Measurements from ENCODE around the gene CDC16.
"Not testable (repeated sequence)": the region's sequence is repeated elsewhere in the genome, so short reads cannot be mapped to it uniquely, and the experiment has no call there.

CDC16 gene

GRCh38 chr13:114228176-114228575 lies 6.5 kb upstream of the CDC16 start:
- no peak for DNase-seq (ENCODE audit: low spot score)

GRCh38 chr13:114229506-114229905 lies 5.2 kb upstream of the CDC16 start:
- DNase-seq (ENCODE audit: low spot score) = peak; percentile 52

GRCh38 chr13:114230117-114230516 lies 4.6 kb upstream of the CDC16 start:
- no peak for DNase-seq (ENCODE audit: low spot score)

GRCh38 chr13:114230575-114230974 lies 4.1 kb upstream of the CDC16 start:
- DNase-seq (ENCODE audit: low spot score) = no peak

GRCh38 chr13:114231886-114232285 lies 2.8 kb upstream of the CDC16 start:
- no peak for DNase-seq (ENCODE audit: low spot score)

DNA sequence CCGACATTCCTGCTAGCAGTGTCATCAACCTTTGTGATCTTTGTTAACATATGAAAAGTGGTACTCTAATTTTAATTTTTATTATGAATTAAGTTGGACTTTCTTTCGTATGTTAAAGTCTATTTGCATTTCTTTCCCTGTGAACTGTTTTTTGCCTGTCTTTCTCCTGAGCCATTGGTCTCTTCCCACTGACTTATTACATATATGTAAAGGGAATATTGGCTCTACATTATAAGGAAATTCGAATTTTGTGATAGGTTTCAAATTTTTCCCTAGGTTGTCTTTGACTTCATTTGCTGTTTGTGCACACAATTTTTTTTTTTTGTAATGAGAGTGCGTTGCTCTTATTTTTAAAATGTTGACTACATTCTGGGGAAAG lies 442 bp upstream of the CDC16 start:
- DNase-seq (ENCODE audit: low spot score) = no peak

DNA sequence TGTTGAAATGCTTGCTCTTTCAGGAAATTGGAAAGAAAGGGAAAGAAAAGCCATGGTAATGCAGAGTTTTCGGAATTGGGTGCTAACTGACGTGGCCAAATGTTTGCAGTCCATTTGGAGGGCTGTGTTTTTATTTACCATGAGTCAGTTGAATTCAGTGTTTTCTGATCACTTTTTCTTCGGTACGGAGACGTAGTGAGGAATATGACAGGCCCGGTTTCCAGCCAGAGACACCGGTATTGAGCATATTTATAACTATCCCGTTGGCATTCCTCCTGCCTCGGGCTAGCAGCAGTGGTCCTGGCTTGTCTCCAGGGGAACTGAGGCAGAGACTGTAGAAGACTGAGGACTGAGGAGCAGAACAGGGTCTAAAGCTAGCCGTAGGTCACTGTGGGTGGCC lies 1.0 kb downstream of the CDC16 start:
- DNase-seq (ENCODE audit: low spot score) = no peak

DNA sequence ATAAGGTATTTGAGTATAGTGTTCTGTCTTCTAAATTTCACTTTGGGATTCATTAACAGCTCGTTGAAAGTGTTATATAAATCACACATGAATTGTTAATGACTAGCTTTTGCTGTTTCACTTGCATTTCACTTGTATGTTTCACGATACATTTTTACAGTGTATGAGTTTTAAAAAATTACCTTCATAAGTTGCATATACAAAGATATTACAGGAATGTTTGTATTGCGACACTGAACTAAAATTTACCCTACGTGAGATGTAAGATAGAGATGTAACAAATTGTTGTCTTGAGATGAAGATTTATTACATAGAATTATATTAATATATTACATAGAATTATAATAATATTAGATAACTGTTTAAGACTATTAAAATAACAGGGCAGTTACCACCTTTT lies 1.5 kb downstream of the CDC16 start:
- DNase-seq (ENCODE audit: low spot score) = no peak

GRCh38 chr13:114237415-114238112 lies 2.9 kb downstream of the CDC16 start:
- DNase-seq (ENCODE audit: low spot score) = no peak

GRCh38 chr13:114241918-114242317 lies 7.2 kb downstream of the CDC16 start:
- DNase-seq (ENCODE audit: low spot score) = no peak

DNA sequence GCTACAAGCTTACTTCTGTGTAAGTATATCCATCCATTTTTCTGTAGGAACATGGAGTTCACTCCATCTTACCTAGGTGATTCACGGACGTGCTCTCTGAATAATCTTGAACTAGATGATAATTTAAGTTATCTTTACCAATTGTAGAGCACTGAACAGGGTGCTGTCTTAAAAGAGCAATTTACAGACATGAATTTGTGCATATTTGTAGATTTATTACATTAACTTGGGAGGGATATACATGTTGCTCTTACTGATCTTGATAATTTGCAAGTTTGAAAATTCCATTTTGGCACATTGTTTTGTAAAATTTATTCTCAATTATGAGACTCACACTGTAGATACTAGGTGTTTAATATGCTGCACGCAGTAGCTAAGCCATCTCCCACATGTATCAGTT lies 9.3 kb downstream of the CDC16 start:
- no peak for DNase-seq (ENCODE audit: low spot score)

GRCh38 chr13:114244637-114245036 lies 9.9 kb downstream of the CDC16 start:
- no peak for DNase-seq (ENCODE audit: low spot score)

DNA sequence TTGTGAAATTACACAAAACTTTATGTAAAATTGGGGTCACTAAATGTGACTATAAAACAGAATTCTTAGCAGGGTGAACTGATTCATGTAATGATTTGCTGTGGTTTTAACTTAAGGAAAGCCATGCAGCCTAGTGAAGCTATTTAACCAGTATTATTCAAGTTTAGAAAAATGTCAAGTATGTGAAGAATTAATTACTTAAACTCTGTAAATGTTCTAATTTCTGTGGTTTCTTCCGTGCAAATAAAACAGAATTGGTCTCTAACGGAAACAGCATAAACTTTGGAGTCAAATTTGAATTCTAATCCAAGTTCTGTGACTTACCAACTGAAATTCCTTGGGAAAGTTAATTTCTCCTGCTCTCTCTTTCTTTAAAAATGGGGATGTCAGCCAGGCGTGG lies 13.3 kb downstream of the CDC16 start:
- peak; percentile 41 for DNase-seq (ENCODE audit: low spot score)

DNA sequence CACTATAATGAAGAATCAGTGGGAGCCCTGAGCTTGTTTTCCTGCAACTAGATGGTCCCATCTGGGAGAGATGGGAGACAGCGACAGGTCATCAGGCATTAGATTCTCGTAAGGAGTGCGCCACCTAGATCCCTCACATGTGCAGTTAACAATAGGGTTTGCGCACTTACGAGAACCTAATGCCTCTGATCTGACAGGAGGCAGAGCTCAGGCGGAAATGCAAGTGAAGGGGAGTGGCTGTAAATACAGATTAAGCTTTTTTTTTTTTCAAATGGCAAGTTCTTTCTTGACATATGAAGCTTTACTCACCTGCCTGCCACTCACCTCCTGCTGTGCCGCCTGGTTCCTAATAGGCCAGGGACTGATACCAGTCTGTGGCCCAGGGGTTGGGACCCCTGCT lies 14.4 kb downstream of the CDC16 start:
- no peak for DNase-seq (ENCODE audit: low spot score)

GRCh38 chr13:114251639-114252440 lies 17.1 kb downstream of the CDC16 start:
- not testable (repeated sequence) for DNase-seq (ENCODE audit: low spot score)

DNA sequence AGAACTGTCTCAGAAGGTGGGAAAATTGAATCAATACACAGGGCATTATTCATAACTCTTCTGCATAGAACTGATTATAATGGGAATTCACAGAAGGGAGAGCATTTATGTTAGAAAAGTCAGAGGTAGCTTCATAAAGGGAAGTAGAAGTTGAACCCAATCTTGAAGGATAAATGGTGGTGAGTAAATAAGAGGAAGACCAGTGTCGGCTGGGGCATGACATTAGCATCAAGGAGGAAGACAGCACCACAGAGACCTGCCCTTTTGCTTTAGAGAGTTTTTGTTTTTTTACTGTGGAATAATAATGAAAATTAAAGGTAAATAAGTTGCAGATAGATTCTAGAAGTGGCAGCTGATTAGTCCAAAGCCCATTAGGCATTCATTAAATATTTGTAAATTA lies 21.9 kb downstream of the CDC16 start:
- no peak for DNase-seq (ENCODE audit: low spot score)

GRCh38 chr13:114257014-114257413 lies 22.3 kb downstream of the CDC16 start:
- DNase-seq (ENCODE audit: low spot score) = no peak

- DNase-seq (ENCODE audit: low spot score) = no peak
These were observed 23.9 kb downstream of the CDC16 start for GRCh38 chr13:114258589-114258988.

DNA sequence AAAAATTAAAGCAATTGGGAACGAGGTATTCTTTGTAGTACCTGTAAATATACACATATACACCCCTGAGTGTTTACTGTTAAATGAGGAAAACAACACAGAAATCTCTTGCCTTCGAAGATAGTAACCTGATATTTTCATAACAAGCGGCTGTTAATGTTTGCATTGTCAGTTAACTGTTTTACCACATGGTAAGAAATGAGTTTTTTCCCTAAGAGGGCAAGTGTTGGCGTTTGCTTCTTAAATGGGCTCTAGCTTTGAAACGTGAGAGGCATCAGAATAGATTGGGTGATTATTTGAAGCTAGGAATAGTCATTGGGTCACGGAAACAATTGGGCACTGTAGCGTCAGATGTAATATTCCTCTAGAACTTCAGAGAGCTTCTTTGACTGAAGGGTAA lies 24.7 kb downstream of the CDC16 start:
- DNase-seq (ENCODE audit: low spot score) = no peak

DNA sequence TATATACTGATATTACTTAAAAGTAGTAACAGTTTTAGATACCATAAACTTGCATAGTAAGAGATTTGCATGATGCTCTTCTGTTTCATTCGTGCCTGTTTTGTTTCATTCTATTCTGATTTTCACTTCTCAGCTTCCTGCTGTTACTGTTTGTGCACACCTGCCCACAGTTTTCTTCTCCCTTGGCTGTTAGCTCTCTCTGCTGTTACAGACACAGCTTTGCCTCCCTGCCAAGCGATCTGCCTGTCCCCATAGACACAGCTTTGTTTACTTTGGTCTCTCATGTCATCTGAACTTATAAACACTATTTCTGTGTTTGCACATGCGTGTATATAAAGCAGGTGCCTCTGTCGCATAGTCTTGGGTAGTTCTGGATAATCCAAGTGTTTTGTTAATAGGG lies 25.3 kb downstream of the CDC16 start:
- DNase-seq (ENCODE audit: low spot score) = no peak

- no peak for DNase-seq (ENCODE audit: low spot score)
These were observed 26.1 kb downstream of the CDC16 start for GRCh38 chr13:114260814-114261213.

DNA sequence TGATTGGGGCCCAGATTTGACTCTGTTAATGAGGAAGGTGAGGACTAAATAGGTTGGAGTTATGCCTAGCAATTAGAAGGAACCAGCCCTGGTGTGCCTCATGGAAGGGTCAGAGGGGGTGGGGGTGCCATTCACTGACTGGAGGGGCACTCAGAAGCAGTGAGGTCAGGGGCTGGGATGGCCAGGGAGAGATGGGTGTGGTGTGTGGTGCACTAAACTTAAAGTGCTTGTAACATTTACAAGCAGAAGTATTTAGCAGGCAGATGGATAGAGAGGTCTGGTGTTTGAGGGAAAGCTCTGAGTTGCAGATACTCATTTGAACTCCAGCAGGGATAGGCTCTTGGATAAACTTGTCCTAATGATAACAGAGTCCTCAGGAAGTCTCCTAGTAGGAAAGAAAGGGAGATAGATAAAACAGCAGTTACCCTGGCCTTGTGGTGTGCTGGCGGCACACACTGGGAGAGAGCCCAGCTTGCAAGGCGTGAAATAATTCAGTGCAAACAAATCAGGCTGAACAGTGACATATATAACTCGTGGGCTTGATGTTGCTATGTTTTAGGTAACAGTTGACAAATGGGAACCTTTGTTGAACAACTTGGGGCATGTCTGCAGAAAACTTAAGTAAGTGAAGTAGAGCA lies 26.8 kb downstream of the CDC16 start:
- DNase-seq (ENCODE audit: low spot score) = no peak

GRCh38 chr13:114263578-114263977 lies 28.9 kb downstream of the CDC16 start:
- no peak for DNase-seq (ENCODE audit: low spot score)

Measured in GM03348 (cell line).